Right atrium auricular region (tissue), 2 donors: ENCODE results near the gene C19orf38. TPM values are rescaled to one million over a fixed set of nuclear protein-coding genes. Genes with fewer than 3 reads are reported as not detected.

Experiments
- DNase-seq: peaks from one replicate; pipeline ENCODE4 v3.0.0-alpha.2; 2019; ENCODE audit warnings: low spot score
- H3K27ac ChIP-seq, 2 donors: fragments of 200-600 bp; sonication (generic); 1 replicate in 1 of 2; 2 replicates in 1 of 2; pipeline ENCODE4 v1.5.1; 2016 to 2019
- H3K27me3 ChIP-seq, 2 donors: fragments of 200-600 bp; sonication (generic); one replicate each; pipeline versions ENCODE4 v1.5.1 to v1.6.0; 2017 to 2019
- H3K36me3 ChIP-seq: fragments of 200-600 bp; sonication (generic); one replicate; pipeline ENCODE4 v1.5.1; 2016
- H3K4me1 ChIP-seq, 2 donors: fragments of 200-600 bp; sonication (generic); one replicate each; pipeline versions ENCODE4 v1.5.1 to v1.6.0; 2017 to 2019
- H3K4me3 ChIP-seq, 2 donors: fragments of 200-600 bp; sonication (generic); 1 replicate in 1 of 2; 2 replicates in 1 of 2; pipeline ENCODE4 v1.5.1; 2017 to 2019; ENCODE audit warnings: mild to moderate bottlenecking in 1 of 2, moderate library complexity in 1 of 2
- H3K9me3 ChIP-seq, 2 donors: fragments of 200-600 bp; sonication (generic); one replicate each; pipeline ENCODE4 v1.5.1; 2019
- CTCF ChIP-seq, 2 donors: fragments of 200-600 bp; sonication (generic); IDR thresholded peaks; one replicate each; pipeline ENCODE4 v1.5.1; 2019; ENCODE audit warnings: antibody characterized with exemption in 2 of 2
- total RNA-seq, 2 donors: library from RNA; depleted of rRNA; stranded (reverse); fragments of >200 nt; gene quantifications; one replicate each; pipeline ENCODE4 v1.1.0, GENCODE V29; 2016

Gene C19orf38
- total RNA-seq, 2 donors from 2014 or later, result 1.5 TPM; not detected in 1

GRCh38 chr19:10838377-10838776 lies 9.8 kb upstream of the C19orf38 start:
- no peak for DNase-seq
- Histone ChIP-seq H3K4me1 (peaks cover 0 to 14% of the 10 kb centered on the region in 2 donors), H3K27me3 (no peaks in the 10 kb centered on the region), H3K9me3 (peaks cover 0 to 6% of the 10 kb centered on the region in 2 donors), H3K4me3 (no peak overlapping the region), H3K36me3 (peaks cover under 1% of the 10 kb centered on the region), H3K27ac (no peak overlapping the region)
- TF ChIP-seq CTCF (IDR thresholded peaks at IDR 0.05), result no peak

GRCh38 chr19:10839114-10840050 lies 8.8 kb upstream of the C19orf38 start:
- H3K27ac ChIP-seq, result no peak overlapping the region
- peaks cover 0 to 6% of the 10 kb centered on the region in 2 donors for H3K9me3 ChIP-seq
- TF ChIP-seq CTCF (IDR thresholded peaks at IDR 0.05), result no peak
- peaks cover 0 to 14% of the 10 kb centered on the region in 2 donors for H3K4me1 ChIP-seq
- no peak overlapping the region for H3K4me3 ChIP-seq
- H3K27me3 ChIP-seq, result no peaks in the 10 kb centered on the region
- H3K36me3 ChIP-seq, result no peaks in the 10 kb centered on the region
- DNase-seq, result no peak

DNA sequence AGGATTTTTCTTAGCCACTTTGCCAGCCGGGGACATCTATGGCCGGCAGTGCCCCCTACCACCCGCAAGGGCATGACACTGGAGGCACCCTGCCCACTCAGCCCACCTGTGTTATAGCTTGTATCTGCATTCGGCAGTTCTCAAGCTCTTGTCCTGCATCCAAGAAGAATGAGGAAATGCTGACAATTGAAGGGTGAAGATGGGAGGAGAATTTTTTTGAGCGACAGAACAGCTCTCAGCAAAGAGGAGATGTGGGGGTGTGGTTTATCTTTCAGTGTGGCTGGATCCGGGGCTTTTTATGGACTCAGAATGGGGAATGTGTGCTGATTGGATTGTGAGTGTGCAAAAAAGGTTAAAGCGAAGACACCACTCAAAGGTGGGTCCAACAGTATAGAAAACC lies 5.4 kb upstream of the C19orf38 start:
- H3K27ac ChIP-seq, result no peak overlapping the region
- DNase-seq, result no peak
- no peaks in the 10 kb centered on the region for H3K27me3 ChIP-seq
- no peaks in the 10 kb centered on the region for H3K4me1 ChIP-seq
- no peak overlapping the region for H3K4me3 ChIP-seq
- H3K36me3 ChIP-seq, result no peaks in the 10 kb centered on the region
- peaks cover 0 to 15% of the 10 kb centered on the region in 2 donors for H3K9me3 ChIP-seq
- no peak for TF ChIP-seq CTCF (IDR thresholded peaks at IDR 0.05)

- no peak overlapping the region for H3K4me3 ChIP-seq
- H3K9me3 ChIP-seq, result peaks cover 0 to 15% of the 10 kb centered on the region in 2 donors
- no peak for TF ChIP-seq CTCF (IDR thresholded peaks at IDR 0.05)
- no peaks in the 10 kb centered on the region for H3K4me1 ChIP-seq
- H3K27me3 ChIP-seq, result no peaks in the 10 kb centered on the region
- H3K36me3 ChIP-seq, result no peaks in the 10 kb centered on the region
- no peak for DNase-seq
- no peak overlapping the region for H3K27ac ChIP-seq
Measured at GRCh38 chr19:10846500-10847202, 1.6 kb upstream of the C19orf38 start.

DNA sequence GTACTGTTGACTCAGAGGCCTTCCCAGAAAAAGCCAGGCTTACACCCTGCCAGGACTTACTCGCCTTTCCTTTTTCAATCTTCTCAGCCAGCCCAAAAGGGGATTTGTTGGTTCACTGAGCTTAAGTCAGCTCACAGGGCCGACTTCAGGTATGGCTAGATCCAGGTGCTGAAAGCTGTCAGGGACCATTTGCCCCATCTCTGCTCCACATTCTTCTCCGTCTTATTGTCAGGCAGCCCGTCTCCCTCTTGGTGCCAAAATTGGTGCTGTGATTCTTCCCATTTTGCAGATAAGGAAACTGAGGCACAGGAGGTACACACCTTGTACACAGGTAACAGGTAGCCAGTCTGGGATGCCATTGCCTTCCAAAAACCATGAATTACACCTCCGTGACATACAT lies 2.4 kb downstream of the C19orf38 start:
- TF ChIP-seq CTCF (IDR thresholded peaks at IDR 0.05), result no peak
- Histone ChIP-seq H3K4me1 (no peaks in the 10 kb centered on the region), H3K9me3 (peaks cover 0 to 15% of the 10 kb centered on the region in 2 donors), H3K27me3 (no peaks in the 10 kb centered on the region), H3K36me3 (no peaks in the 10 kb centered on the region), H3K4me3 (no peak overlapping the region), H3K27ac (no peak overlapping the region)
- no peak for DNase-seq
